ENCODE measurements around the gene ZBTB21. TPM values are rescaled to one million over a fixed set of nuclear protein-coding genes. Genes with fewer than 3 reads are reported as not detected.
"Not testable (repeated sequence)": the region's sequence is repeated elsewhere in the genome, so short reads cannot be mapped to it uniquely, and the experiment has no call there.

ZBTB21 gene
- total RNA-seq, 4 donors from 2014 or later: 6.1 to 20.4 (median 14.1) TPM

DNA sequence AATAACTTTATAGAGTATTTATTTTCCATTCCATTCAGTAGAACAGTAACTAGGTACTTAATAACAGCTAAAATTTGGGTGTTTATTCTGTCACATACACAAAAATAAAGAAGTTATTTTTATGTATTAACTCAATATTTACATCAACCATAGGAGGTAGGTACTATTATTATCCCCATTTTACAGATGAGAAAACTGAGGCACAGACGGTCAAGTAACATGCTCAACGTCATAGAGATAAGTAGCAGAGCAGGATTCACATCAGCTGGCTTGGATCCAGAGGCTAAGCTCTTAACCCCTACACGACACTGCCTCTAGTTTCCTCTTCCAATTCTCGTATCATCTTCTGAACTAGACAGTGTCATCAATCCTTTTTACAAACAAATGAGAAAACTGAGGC is 9.3 kb downstream of the ZBTB21 start:
- H3K36me3 ChIP-seq: peaks cover 0 to 22% (median 0%) of the 10 kb centered on the region in 3 donors

DNA sequence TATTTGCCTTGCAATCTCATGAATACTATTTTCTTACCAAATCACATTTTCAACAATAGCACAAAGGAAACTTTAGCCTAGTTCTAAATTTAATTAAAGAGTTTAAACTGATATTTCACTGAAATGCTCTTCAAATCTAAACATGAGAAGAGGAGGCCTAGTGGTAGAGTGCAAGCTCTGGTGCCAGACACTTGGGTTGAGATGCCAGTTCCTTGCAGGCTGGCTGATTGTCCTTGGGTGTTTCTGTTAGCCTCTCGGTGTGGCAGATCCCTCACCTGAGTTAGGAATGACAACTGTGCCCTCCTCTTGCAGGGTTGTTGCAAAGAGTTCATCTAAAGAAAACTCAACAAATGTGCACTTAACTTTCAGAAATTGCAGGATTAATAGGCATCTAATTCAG is 12.5 kb downstream of the ZBTB21 start:
- no peaks in the 10 kb centered on the region for H3K9me3 ChIP-seq
- peaks cover 0 to 36% (median 0%) of the 10 kb centered on the region in 3 donors for H3K36me3 ChIP-seq
- H3K4me3 ChIP-seq: no peak overlapping the region
- no peaks in the 10 kb centered on the region for H3K4me1 ChIP-seq
- no peak overlapping the region for H3K27ac ChIP-seq
- TF ChIP-seq POLR2A (IDR thresholded peaks at IDR 0.05): no peak
- TF ChIP-seq, protein P1, sequence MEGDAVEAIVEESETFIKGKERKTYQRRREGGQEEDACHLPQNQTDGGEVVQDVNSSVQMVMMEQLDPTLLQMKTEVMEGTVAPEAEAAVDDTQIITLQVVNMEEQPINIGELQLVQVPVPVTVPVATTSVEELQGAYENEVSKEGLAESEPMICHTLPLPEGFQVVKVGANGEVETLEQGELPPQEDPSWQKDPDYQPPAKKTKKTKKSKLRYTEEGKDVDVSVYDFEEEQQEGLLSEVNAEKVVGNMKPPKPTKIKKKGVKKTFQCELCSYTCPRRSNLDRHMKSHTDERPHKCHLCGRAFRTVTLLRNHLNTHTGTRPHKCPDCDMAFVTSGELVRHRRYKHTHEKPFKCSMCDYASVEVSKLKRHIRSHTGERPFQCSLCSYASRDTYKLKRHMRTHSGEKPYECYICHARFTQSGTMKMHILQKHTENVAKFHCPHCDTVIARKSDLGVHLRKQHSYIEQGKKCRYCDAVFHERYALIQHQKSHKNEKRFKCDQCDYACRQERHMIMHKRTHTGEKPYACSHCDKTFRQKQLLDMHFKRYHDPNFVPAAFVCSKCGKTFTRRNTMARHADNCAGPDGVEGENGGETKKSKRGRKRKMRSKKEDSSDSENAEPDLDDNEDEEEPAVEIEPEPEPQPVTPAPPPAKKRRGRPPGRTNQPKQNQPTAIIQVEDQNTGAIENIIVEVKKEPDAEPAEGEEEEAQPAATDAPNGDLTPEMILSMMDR (IDR thresholded peaks at IDR 0.05): no peak
- DNase-seq: no peak
- H3K27me3 ChIP-seq: no peaks in the 10 kb centered on the region

More for the DNA sequence above, 9.3 kb downstream of the ZBTB21 start:
- H3K4me1 ChIP-seq: no peaks in the 10 kb centered on the region
- no peak for DNase-seq
- no peaks in the 10 kb centered on the region for H3K9me3 ChIP-seq
- no peak overlapping the region for H3K4me3 ChIP-seq
- no peak overlapping the region for H3K27ac ChIP-seq
- H3K27me3 ChIP-seq: no peaks in the 10 kb centered on the region
- TF ChIP-seq, protein P1 (IDR thresholded peaks at IDR 0.05): no peak
- TF ChIP-seq POLR2A (IDR thresholded peaks at IDR 0.05): no peak

DNA sequence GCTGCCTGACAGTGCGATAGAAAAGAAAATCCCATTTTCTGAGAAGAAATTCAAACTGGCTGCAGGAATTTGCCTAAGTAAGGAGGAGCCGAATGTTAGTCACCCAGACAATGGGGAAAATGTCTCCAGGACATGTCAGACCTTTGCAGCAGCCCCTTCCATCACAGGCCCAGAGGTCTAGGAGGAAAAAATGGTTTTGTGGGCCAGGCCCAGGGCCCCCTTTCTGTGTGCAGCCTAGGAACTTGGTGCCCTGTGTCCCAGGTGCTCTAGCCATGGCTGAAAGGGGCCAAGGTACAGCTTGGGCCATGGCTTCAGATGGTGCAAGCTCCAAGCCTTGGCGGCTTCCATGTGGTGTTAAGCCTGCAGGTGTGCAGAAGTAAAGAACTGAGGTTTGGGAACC is 14.6 kb downstream of the ZBTB21 start:
- H3K27ac ChIP-seq: no peak overlapping the region
- TF ChIP-seq, protein P1 (IDR thresholded peaks at IDR 0.05): no peak
- TF ChIP-seq POLR2A (IDR thresholded peaks at IDR 0.05): no peak
- H3K4me1 ChIP-seq: no peaks in the 10 kb centered on the region
- peaks cover 0 to 39% (median 0%) of the 10 kb centered on the region in 3 donors for H3K36me3 ChIP-seq
- H3K4me3 ChIP-seq: no peak overlapping the region
- no peak for DNase-seq
- no peaks in the 10 kb centered on the region for H3K9me3 ChIP-seq
- H3K27me3 ChIP-seq: no peaks in the 10 kb centered on the region

DNA sequence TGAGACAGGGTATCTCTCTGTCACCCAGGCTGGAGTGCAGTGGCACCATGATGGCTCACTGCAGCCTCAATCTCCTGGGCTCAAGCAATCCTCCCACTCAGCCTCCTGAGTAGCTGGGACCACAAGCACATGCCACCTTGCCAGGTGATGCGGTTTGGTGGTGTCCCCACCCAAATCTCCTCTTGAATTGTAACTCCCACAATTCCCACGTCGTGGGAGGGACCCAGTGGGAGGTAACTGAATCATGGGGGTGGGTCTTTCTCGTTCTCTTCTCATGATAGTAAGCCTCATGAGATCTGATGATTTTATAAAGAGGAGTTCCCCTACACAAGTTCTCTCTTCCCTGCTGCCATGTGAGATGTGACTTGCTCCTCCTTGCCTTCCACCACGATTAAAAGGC is 15.5 kb downstream of the ZBTB21 start:
- H3K27ac ChIP-seq, H3K4me3 ChIP-seq, H3K9me3 ChIP-seq, H3K27me3 ChIP-seq, H3K4me1 ChIP-seq, DNase-seq: not testable (repeated sequence)
- peaks cover 0 to 39% (median 0%) of the 10 kb centered on the region in 3 donors for H3K36me3 ChIP-seq

DNA sequence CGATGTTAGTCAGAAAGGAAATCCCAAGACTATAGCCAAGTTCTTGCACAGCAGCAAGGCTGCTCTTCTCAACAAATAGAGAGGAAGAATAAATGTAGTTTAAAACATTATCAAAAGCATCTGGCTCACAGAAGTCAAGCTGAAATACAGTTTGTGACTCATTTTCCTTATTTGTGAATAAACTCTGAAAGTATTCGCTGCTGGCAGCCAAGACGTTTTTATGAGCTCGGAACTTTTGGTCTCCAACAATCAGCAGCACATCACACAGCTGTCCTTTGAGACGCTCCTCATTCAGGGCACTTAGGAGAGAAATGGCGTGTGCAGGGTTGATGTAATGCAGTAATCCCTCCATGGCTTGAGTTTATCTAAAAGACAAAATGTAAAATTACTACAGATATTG is 16.4 kb downstream of the ZBTB21 start:
- Histone ChIP-seq H3K27me3 (no peaks in the 10 kb centered on the region), H3K4me1 (no peaks in the 10 kb centered on the region), H3K36me3 (peaks cover 0 to 39% (median 0%) of the 10 kb centered on the region in 3 donors), H3K27ac (no peak overlapping the region), H3K4me3 (no peak overlapping the region), H3K9me3 (no peaks in the 10 kb centered on the region)
- no peak for DNase-seq
- TF ChIP-seq, protein P1 (IDR thresholded peaks at IDR 0.05): no peak

DNA sequence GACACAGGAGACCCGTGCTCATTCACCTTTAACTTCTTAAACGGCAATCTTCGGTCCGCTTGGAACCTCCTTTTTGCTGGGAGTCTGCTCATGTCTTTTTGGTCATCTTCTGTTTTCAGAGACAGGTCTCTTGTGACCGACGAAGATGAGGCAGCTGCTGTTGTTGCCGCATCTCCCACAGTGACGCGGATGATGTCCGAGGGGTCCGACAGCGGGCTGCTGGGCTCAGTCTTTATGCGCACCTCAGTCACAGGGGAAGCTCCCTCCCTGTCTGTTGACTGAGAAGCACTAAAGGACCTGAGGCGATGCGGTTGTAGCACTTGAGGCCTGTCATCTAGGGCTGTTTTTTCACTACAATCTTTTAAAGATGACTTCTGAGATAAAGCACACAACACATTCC is 17.6 kb downstream of the ZBTB21 start:
- Histone ChIP-seq H3K27ac (no peak overlapping the region), H3K9me3 (no peaks in the 10 kb centered on the region), H3K4me1 (no peaks in the 10 kb centered on the region), H3K4me3 (no peak overlapping the region), H3K27me3 (no peaks in the 10 kb centered on the region), H3K36me3 (peaks cover 0 to 39% (median 0%) of the 10 kb centered on the region in 3 donors)
- DNase-seq: no peak
- TF ChIP-seq, protein P1 (IDR thresholded peaks at IDR 0.05): no peak
- TF ChIP-seq POLR2A (IDR thresholded peaks at IDR 0.05): no peak
